Hippocampal formation (tissue), 2 donors: ENCODE data around the gene PERM1.
"Not testable (repeated sequence)": the region's sequence is repeated elsewhere in the genome, so short reads cannot be mapped to it uniquely, and the experiment has no call there.

Source experiments
- DNase-seq, 2 donors: peaks; one replicate each; lab custom pipeline; 2025; lab: John Stamatoyannopoulos, UW

Gene PERM1

GRCh38 chr1:978835-979743 is 2.8 kb downstream of the PERM1 start:
- DNase-seq, result no peak

GRCh38 chr1:978069-978834 is 3.6 kb downstream of the PERM1 start:
- DNase-seq, result no peak

GRCh38 chr1:976791-977190 is 5.1 kb downstream of the PERM1 start:
- not testable (repeated sequence) for DNase-seq

- no peak for DNase-seq
Observed at GRCh38 chr1:975896-976683, 5.8 kb downstream of the PERM1 start.

GRCh38 chr1:975365-975764 is 6.5 kb downstream of the PERM1 start:
- DNase-seq, result no peak

DNA sequence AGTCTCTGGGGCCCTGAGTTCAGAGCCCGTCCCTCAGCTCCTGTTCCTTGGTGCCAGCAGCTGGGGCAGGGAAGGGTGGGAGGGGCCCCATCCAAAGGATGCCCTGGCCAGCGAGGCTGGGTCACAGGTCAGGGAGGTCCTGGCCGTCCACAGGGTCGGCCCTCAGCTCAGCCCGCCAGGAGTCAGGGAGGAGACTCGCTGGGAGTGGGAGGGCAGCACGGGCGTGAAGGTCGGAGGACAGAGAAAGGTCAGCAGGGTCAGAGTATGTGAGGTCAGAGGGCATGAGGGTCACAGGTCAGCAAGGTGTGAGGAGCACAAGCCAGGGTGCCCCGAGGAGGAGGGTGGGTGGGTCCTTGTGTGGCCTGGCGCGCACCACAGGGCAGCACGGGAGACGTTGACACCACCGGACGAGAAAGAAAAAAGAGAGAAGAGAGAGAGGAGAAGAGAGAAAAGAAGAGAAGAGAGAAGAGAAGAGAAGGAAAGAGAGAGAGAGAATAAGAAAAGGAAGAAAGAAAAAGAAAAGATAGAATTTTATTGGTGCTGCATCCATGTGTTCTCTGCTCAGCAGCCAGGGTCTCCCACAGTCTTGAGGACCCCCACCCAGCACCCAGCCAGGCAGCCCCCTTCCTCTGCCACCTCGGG is 7.1 kb downstream of the PERM1 start:
- no peak for DNase-seq

- no peak for DNase-seq
Observed at GRCh38 chr1:974293-974640, 7.6 kb downstream of the PERM1 start.

- DNase-seq, result no peak
Observed at GRCh38 chr1:973459-974292, 8.2 kb downstream of the PERM1 start.

GRCh38 chr1:972726-973458 is 9.0 kb downstream of the PERM1 start:
- DNase-seq, result no peak

DNA sequence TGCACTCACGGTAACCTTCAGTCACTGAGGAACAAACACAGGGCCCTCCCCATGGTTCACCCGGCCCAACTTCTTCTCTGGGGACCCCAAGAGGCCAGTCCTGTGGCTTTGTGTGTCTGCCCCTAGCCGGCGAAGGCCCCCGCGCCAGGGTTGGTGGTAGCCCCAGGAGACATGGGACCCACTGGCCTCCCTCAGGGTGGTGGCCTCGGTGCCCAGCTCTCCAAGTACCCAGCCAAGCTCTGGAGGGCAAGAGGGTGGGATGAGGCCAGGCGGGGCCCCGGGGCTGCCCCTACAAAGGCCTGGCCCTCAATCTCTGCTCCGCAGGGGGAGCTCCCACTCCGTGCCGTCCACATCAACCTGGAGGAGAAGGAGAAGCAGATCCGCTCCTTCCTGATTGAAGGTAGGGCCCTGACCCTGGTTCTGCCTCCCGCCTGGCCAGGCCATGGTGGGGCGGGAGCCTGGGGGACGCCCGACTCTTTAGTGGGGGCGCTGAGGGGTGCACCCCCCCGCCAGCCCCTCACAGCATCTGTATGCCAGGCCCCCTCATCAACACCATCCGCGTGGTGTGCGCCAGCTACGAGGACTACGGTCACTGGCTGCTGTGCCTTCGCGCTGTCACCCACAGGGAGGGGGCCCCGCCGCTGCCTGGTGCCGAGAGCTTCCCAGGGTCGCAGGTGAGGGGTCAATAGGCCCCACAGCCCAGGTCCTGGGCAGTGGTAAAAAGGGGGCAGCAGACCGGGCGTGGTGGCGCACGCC is 10.0 kb downstream of the PERM1 start:
- DNase-seq, result no peak

GRCh38 chr1:970973-971730 is 10.7 kb downstream of the PERM1 start:
- no peak for DNase-seq

DNA sequence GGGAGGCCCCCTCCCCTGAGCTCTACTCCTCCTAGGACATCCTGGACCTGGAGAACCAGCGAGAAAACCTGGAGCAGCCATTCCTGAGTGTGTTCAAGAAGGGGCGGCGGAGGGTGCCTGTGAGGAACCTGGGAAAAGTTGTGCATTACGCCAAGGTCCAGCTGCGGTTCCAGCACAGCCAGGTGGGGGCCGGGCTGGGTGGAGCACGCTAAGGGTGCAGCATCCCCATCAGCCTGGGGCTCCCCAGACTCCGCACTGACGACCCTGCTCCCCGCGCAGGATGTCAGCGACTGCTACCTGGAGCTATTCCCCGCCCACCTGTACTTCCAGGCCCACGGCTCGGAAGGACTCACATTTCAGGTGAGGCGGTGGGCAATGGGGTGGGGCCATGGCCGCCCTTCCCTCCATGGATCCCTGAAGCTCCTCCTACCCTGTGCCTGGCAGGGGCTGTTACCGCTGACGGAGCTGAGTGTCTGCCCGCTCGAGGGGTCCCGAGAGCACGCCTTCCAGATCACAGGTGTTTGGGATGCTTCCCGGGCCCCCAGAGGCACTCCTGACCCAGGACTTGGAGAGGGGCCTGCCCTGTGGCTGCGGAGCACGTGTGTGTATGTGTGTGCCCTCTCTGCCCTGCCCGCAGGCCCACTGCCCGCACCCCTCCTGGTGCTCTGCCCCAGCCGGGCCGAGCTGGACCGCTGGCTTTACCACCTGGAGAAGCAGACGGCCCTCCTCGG is 11.5 kb downstream of the PERM1 start:
- no peak for DNase-seq

DNA sequence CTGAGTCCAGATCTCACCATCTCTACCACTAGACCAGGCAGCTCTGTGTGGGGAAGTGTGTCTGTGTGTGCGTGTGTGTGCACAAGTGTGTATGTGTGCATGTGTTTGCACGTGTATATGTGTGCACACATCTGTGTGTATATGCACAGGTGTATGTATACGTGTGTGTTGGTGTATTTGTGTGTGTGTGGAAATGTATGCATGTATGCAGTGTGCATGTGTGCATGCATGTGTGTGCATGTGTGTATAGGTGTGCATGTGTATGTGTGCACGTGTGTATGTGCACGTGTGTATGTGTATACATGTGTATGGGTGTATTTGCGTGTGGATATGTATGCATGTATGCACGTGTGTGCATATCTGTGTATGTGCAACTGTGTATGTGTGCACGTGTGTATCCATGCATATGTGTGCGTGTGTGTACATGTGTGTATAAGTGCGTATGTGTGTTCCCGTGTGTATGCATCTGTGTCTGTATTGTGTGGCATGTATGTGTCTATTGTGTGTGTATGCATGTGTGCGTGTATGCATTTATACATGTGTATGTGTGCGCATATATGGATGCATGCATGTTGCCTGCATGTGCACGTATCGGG is 12.5 kb downstream of the PERM1 start:
- DNase-seq, result no peak

GRCh38 chr1:967466-968343 is 14.2 kb downstream of the PERM1 start:
- DNase-seq, result no peak

- no peak for DNase-seq
Observed at GRCh38 chr1:966704-967300, 15.1 kb downstream of the PERM1 start.

DNA sequence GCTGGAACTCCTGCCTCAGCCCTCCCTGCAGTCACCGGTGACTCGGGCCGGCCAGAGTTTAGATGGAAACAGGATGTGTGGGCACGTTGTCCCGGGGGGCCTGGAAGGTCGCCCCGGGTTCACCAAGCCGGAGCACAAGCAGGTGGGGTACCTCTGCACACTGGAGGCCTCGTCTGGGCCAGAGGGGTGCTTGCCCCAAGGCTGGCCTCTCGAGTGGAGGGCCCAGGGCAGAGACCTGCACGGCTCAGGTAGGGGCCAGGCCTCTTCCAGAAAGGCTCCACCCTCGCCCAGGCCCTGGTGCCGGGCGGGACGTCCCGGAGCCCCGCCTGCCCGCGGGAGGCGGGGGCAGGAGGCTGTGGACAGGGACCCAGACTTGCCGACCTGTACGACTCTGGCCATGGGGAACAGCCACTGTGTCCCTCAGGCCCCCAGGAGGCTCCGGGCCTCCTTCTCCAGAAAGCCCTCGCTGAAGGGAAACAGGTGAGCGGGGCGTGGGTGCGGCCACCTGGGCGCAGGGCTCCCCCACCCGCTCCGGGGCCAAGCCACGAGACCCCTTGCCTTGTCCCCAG is 15.7 kb downstream of the PERM1 start, which contains the start of gene PLEKHN1:
Gene PLEKHN1, plus strand, starts transcription at position 348 of the 569 bp plus-strand sequence. Its CDS starts 50 bp downstream, at position 398.
- DNase-seq, result no peak
